ENCODE results near the gene SIM2. TPM values are rescaled to one million over a fixed set of nuclear protein-coding genes. Genes with fewer than 3 reads are reported as not detected.
A peak's percentile ranks its signal among the peaks of the same experiment; 100 is the strongest.
"Not testable (repeated sequence)": the region's sequence is repeated elsewhere in the genome, so short reads cannot be mapped to it uniquely, and the experiment has no call there.

The SIM2 gene
- total and polyA plus RNA-seq, 4 donors = not detected

GRCh38 chr21:36663033-36663855 is 35.7 kb upstream of the SIM2 start:
- no peaks in the 10 kb centered on the region for H3K27me3 ChIP-seq (ENCODE audit: control insufficient read depth in 1 of 2, insufficient read depth in 2 of 2, low read length in 1 of 2)
- no peak overlapping the region for H3K27ac ChIP-seq (ENCODE audit: low read depth in 1 of 2, low read length in 2 of 2)
- DNase-seq = no peak
- no peaks in the 10 kb centered on the region for H3K4me1 ChIP-seq (ENCODE audit: control insufficient read depth in 1 of 2, insufficient read depth in 2 of 2, low read length in 2 of 2)
- no peaks in the 10 kb centered on the region for H3K36me3 ChIP-seq (ENCODE audit: control insufficient read depth in 1 of 2, insufficient read depth in 2 of 2, low read length in 1 of 2)
- no peak overlapping the region for H3K4me3 ChIP-seq (ENCODE audit: low read length in 2 of 2)
- ATAC-seq (ENCODE audit: low FRiP score) = no peak
- 19 to 25% methylated on average over 18 of the region's 18 CpGs for WGBS, 2 donors
- peaks cover 3% of the 10 kb centered on the region for H3K9me3 ChIP-seq (ENCODE audit: control insufficient read depth, low read length)
- intact Hi-C loops (cut with DNase I) = no loop called here

- Histone ChIP-seq H3K4me3 (ENCODE audit: low read length in 2 of 2) (no peak overlapping the region), H3K27ac (ENCODE audit: low read depth in 1 of 2, low read length in 2 of 2) (no peak overlapping the region), H3K27me3 (ENCODE audit: control insufficient read depth in 1 of 2, insufficient read depth in 2 of 2, low read length in 1 of 2) (no peaks in the 10 kb centered on the region), H3K4me1 (ENCODE audit: control insufficient read depth in 1 of 2, insufficient read depth in 2 of 2, low read length in 2 of 2) (no peaks in the 10 kb centered on the region), H3K36me3 (ENCODE audit: control insufficient read depth in 1 of 2, insufficient read depth in 2 of 2, low read length in 1 of 2) (no peaks in the 10 kb centered on the region), H3K9me3 (ENCODE audit: control insufficient read depth, low read length) (no peaks in the 10 kb centered on the region)
- ATAC-seq (ENCODE audit: low FRiP score) (no peak), DNase-seq (no peak)
- intact Hi-C loops (cut with DNase I) = no loop called here
- 51 to 55% methylated on average over 9 of the region's 9 CpGs for WGBS, 2 donors
These were observed 34.3 kb upstream of the SIM2 start for GRCh38 chr21:36664662-36664990.

GRCh38 chr21:36665806-36666205 is 33.1 kb upstream of the SIM2 start:
- Histone ChIP-seq H3K9me3 (ENCODE audit: control insufficient read depth, low read length) (no peaks in the 10 kb centered on the region), H3K4me1 (ENCODE audit: control insufficient read depth in 1 of 2, insufficient read depth in 2 of 2, low read length in 2 of 2) (no peaks in the 10 kb centered on the region), H3K4me3 (ENCODE audit: low read length in 2 of 2) (no peak overlapping the region), H3K27ac (ENCODE audit: low read depth in 1 of 2, low read length in 2 of 2) (no peak overlapping the region), H3K27me3 (ENCODE audit: control insufficient read depth in 1 of 2, insufficient read depth in 2 of 2, low read length in 1 of 2) (no peaks in the 10 kb centered on the region), H3K36me3 (ENCODE audit: control insufficient read depth in 1 of 2, insufficient read depth in 2 of 2, low read length in 1 of 2) (no peaks in the 10 kb centered on the region)
- DNase-seq (no peak), ATAC-seq (ENCODE audit: low FRiP score) (no peak)
- intact Hi-C loops (cut with DNase I) = no loop called here
- WGBS, 2 donors = 86 to 92% methylated on average over 6 of the region's 6 CpGs

- intact Hi-C loops (cut with DNase I) = no loop called here
- Histone ChIP-seq H3K4me1 (ENCODE audit: control insufficient read depth in 1 of 2, insufficient read depth in 2 of 2, low read length in 2 of 2) (no peaks in the 10 kb centered on the region), H3K27ac (ENCODE audit: low read depth in 1 of 2, low read length in 2 of 2) (no peak overlapping the region), H3K27me3 (ENCODE audit: control insufficient read depth in 1 of 2, insufficient read depth in 2 of 2, low read length in 1 of 2) (no peaks in the 10 kb centered on the region), H3K9me3 (ENCODE audit: control insufficient read depth, low read length) (no peaks in the 10 kb centered on the region), H3K36me3 (ENCODE audit: control insufficient read depth in 1 of 2, insufficient read depth in 2 of 2, low read length in 1 of 2) (no peaks in the 10 kb centered on the region), H3K4me3 (ENCODE audit: low read length in 2 of 2) (no peak overlapping the region)
- WGBS, 2 donors = 62 to 70% methylated on average over 9 of the region's 9 CpGs
- ATAC-seq (ENCODE audit: low FRiP score) (peak; percentile 44), DNase-seq (no peak)
These were observed 30.2 kb upstream of the SIM2 start for GRCh38 chr21:36668713-36669112.

- ATAC-seq (ENCODE audit: low FRiP score) (no peak), DNase-seq (no peak)
- H3K27ac ChIP-seq (ENCODE audit: low read depth in 1 of 2, low read length in 2 of 2) = no peak overlapping the region
- no peaks in the 10 kb centered on the region for H3K4me1 ChIP-seq (ENCODE audit: control insufficient read depth in 1 of 2, insufficient read depth in 2 of 2, low read length in 2 of 2)
- no peaks in the 10 kb centered on the region for H3K36me3 ChIP-seq (ENCODE audit: control insufficient read depth in 1 of 2, insufficient read depth in 2 of 2, low read length in 1 of 2)
- H3K4me3 ChIP-seq (ENCODE audit: low read length in 2 of 2) = no peak overlapping the region
- intact Hi-C loops (cut with DNase I) = no loop called here
- 49 to 50% methylated on average over 2 of the region's 2 CpGs for WGBS, 2 donors
- H3K27me3 ChIP-seq (ENCODE audit: control insufficient read depth in 1 of 2, insufficient read depth in 2 of 2, low read length in 1 of 2) = no peaks in the 10 kb centered on the region
- peaks cover 2% of the 10 kb centered on the region for H3K9me3 ChIP-seq (ENCODE audit: control insufficient read depth, low read length)
These were observed 27.1 kb upstream of the SIM2 start for GRCh38 chr21:36671836-36672235.

- H3K27ac ChIP-seq (ENCODE audit: low read depth in 1 of 2, low read length in 2 of 2); DNase-seq; H3K4me1 ChIP-seq (ENCODE audit: control insufficient read depth in 1 of 2, insufficient read depth in 2 of 2, low read length in 2 of 2); H3K9me3 ChIP-seq (ENCODE audit: control insufficient read depth, low read length); intact Hi-C loops (cut with DNase I); H3K4me3 ChIP-seq (ENCODE audit: low read length in 2 of 2); ATAC-seq (ENCODE audit: low FRiP score); H3K36me3 ChIP-seq (ENCODE audit: control insufficient read depth in 1 of 2, insufficient read depth in 2 of 2, low read length in 1 of 2); H3K27me3 ChIP-seq (ENCODE audit: control insufficient read depth in 1 of 2, insufficient read depth in 2 of 2, low read length in 1 of 2): not testable (repeated sequence)
- WGBS, 2 donors = 69 to 72% methylated on average over 2 of the region's 2 CpGs
These were observed 26.6 kb upstream of the SIM2 start for GRCh38 chr21:36672296-36672695.

- no peak overlapping the region for H3K27ac ChIP-seq (ENCODE audit: low read depth in 1 of 2, low read length in 2 of 2)
- 78% methylated on average over 5 of the region's 5 CpGs for WGBS, 2 donors
- intact Hi-C loops (cut with DNase I) = no loop called here
These were observed 26.2 kb upstream of the SIM2 start for GRCh38 chr21:36672737-36673136.

GRCh38 chr21:36676039-36676950 is 22.6 kb upstream of the SIM2 start:
- H3K9me3 ChIP-seq (ENCODE audit: control insufficient read depth, low read length) = peaks cover 11% of the 10 kb centered on the region
- DNase-seq (no peak), ATAC-seq (ENCODE audit: low FRiP score) (no peak)
- H3K36me3 ChIP-seq (ENCODE audit: control insufficient read depth in 1 of 2, insufficient read depth in 2 of 2, low read length in 1 of 2) = no peaks in the 10 kb centered on the region
- intact Hi-C loops (cut with DNase I) = no loop called here
- no peaks in the 10 kb centered on the region for H3K4me1 ChIP-seq (ENCODE audit: control insufficient read depth in 1 of 2, insufficient read depth in 2 of 2, low read length in 2 of 2)
- H3K4me3 ChIP-seq (ENCODE audit: low read length in 2 of 2) = no peak overlapping the region
- no peak overlapping the region for H3K27ac ChIP-seq (ENCODE audit: low read depth in 1 of 2, low read length in 2 of 2)
- peaks cover 0 to 4% of the 10 kb centered on the region in 2 donors for H3K27me3 ChIP-seq (ENCODE audit: control insufficient read depth in 1 of 2, insufficient read depth in 2 of 2, low read length in 1 of 2)
- 46 to 54% methylated on average over 6 of the region's 6 CpGs for WGBS, 2 donors

More at GRCh38 chr21:36672737-36673136, 26.2 kb upstream of the SIM2 start:
- DNase-seq (no peak), ATAC-seq (ENCODE audit: low FRiP score) (no peak)
- H3K9me3 ChIP-seq (ENCODE audit: control insufficient read depth, low read length) = peaks cover 2% of the 10 kb centered on the region
- H3K27me3 ChIP-seq (ENCODE audit: control insufficient read depth in 1 of 2, insufficient read depth in 2 of 2, low read length in 1 of 2) = no peaks in the 10 kb centered on the region
- no peak overlapping the region for H3K4me3 ChIP-seq (ENCODE audit: low read length in 2 of 2)
- no peaks in the 10 kb centered on the region for H3K4me1 ChIP-seq (ENCODE audit: control insufficient read depth in 1 of 2, insufficient read depth in 2 of 2, low read length in 2 of 2)
- H3K36me3 ChIP-seq (ENCODE audit: control insufficient read depth in 1 of 2, insufficient read depth in 2 of 2, low read length in 1 of 2) = no peaks in the 10 kb centered on the region
